Astrocyte (in vitro differentiated cells and primary cell): ENCODE measurements around the gene SMCO2. TPM values are rescaled to one million over a fixed set of nuclear protein-coding genes. Genes with fewer than 3 reads are reported as not detected.

Experiments used
- DNase-seq: peaks from one replicate; pipeline ENCODE4 v3.0.0-alpha.2; 2010; ENCODE audit warnings: low read depth
- FAIRE-seq: peaks from 2 replicates; lab custom pipeline; 2011; peaks lifted over from hg19 to GRCh38; lab: Jason Lieb, UNC
- H2AFZ ChIP-seq: 2 replicates; pipeline ENCODE4 v1.6.0; 2012; ENCODE audit warnings: low read depth, low read length, inconsistent platforms
- H3K27ac ChIP-seq: 2 replicates; pipeline ENCODE4 v1.5.1; 2011; ENCODE audit warnings: low read depth, low read length, inconsistent platforms
- H3K27me3 ChIP-seq: 2 replicates; pipeline ENCODE4 v1.6.0; 2011; ENCODE audit warnings: low read length, inconsistent platforms; ENCODE audit not compliant: insufficient read depth
- H3K36me3 ChIP-seq: 2 replicates; pipeline ENCODE4 v1.5.1; 2011; ENCODE audit warnings: low read length, inconsistent platforms; ENCODE audit not compliant: insufficient read depth
- H3K4me1 ChIP-seq: 2 replicates; pipeline ENCODE4 v1.5.1; 2011; ENCODE audit warnings: low read length, inconsistent platforms; ENCODE audit not compliant: insufficient read depth
- H3K4me2 ChIP-seq: 2 replicates; pipeline ENCODE4 v1.6.0; 2012; ENCODE audit warnings: low read length, inconsistent platforms
- H3K4me3 ChIP-seq: 2 replicates; pipeline ENCODE4 v1.5.1; 2011; ENCODE audit warnings: low read depth, mild to moderate bottlenecking, low read length, inconsistent platforms; ENCODE audit not compliant: insufficient read depth
- H3K79me2 ChIP-seq: 2 replicates; pipeline ENCODE4 v1.6.0; 2012; ENCODE audit warnings: mild to moderate bottlenecking, low read length, inconsistent platforms; ENCODE audit not compliant: insufficient read depth
- H3K9ac ChIP-seq: 2 replicates; pipeline ENCODE4 v1.6.0; 2012; ENCODE audit warnings: mild to moderate bottlenecking, low read length, inconsistent platforms
- H3K9me3 ChIP-seq: 2 replicates; pipeline ENCODE4 v1.5.1; 2012; ENCODE audit warnings: low read depth, mild to moderate bottlenecking, low read length, inconsistent platforms; ENCODE audit not compliant: insufficient read depth
- H4K20me1 ChIP-seq: 2 replicates; pipeline ENCODE4 v1.6.0; 2012; ENCODE audit warnings: low read length, inconsistent platforms; ENCODE audit not compliant: insufficient read depth
- H3K27ac Mint-ChIP-seq: one replicate; pipeline ENCODE4 v1.8.0; 2021; ENCODE audit warnings: mild to moderate bottlenecking, mixed read lengths; ENCODE audit not compliant: unreplicated experiment
- H3K27me3 Mint-ChIP-seq: one replicate; pipeline ENCODE4 v1.8.0; 2021; ENCODE audit warnings: low read depth, mixed read lengths; ENCODE audit not compliant: unreplicated experiment
- H3K36me3 Mint-ChIP-seq: one replicate; pipeline ENCODE4 v1.8.0; 2021; ENCODE audit warnings: low read depth, mixed read lengths; ENCODE audit not compliant: unreplicated experiment
- H3K4me1 Mint-ChIP-seq: one replicate; pipeline ENCODE4 v1.8.0; 2021; ENCODE audit warnings: low read depth, mixed read lengths; ENCODE audit not compliant: unreplicated experiment
- H3K4me3 Mint-ChIP-seq: one replicate; pipeline ENCODE4 v1.8.0; 2021; ENCODE audit warnings: mild to moderate bottlenecking, moderate library complexity, mixed read lengths; ENCODE audit not compliant: unreplicated experiment
- H3K9me3 Mint-ChIP-seq: one replicate; pipeline ENCODE4 v1.8.0; 2021; ENCODE audit warnings: mild to moderate bottlenecking, mixed read lengths; ENCODE audit not compliant: unreplicated experiment
- CTCF ChIP-seq: IDR thresholded peaks from 2 replicates; pipeline ENCODE4 v1.5.1; 2011; ENCODE audit warnings: low read depth, mild to moderate bottlenecking, inconsistent platforms, low read length, moderate library complexity; ENCODE audit not compliant: insufficient read depth
- EZH2 ChIP-seq: IDR thresholded peaks from 2 replicates; pipeline ENCODE4 v1.6.1; 2012; ENCODE audit warnings: mild to moderate bottlenecking, low read length, inconsistent platforms; ENCODE audit not compliant: insufficient read depth
- total RNA-seq: library from RNA; stranded (reverse); gene quantifications from 2 replicates; pipeline ENCODE4 v1.2.1, GENCODE V29; 2021

Gene SMCO2
- total RNA-seq, 1 donor from 2014 or later: 0.32 TPM

- Histone ChIP-seq H3K79me2 (no peaks in the 10 kb centered on the region), H3K4me2 (no peak overlapping the region), H3K27ac (no peak overlapping the region), H3K4me3 (no peak overlapping the region), H3K9ac (no peak overlapping the region), H3K36me3 (no peaks in the 10 kb centered on the region), H4K20me1 (no peaks in the 10 kb centered on the region), H3K27me3 (no peaks in the 10 kb centered on the region), H3K9me3 (no peaks in the 10 kb centered on the region), H3K4me1 (no peaks in the 10 kb centered on the region), H2AFZ (no peak overlapping the region)
- FAIRE-seq (no peak), DNase-seq (no peak)
- TF ChIP-seq EZH2: no peak
- TF ChIP-seq CTCF: no peak
- Mint-ChIP-seq H3K9me3 (no peaks in the 10 kb centered on the region), H3K27ac (no peak overlapping the region), H3K4me1 (no peaks in the 10 kb centered on the region), H3K27me3 (no peaks in the 10 kb centered on the region), H3K4me3 (no peak overlapping the region), H3K36me3 (no peaks in the 10 kb centered on the region)
These were observed 59.2 kb downstream of the SMCO2 start for GRCh38 chr12:27505761-27506160.

GRCh38 chr12:27506645-27507189 lies 60.2 kb downstream of the SMCO2 start:
- Mint-ChIP-seq H3K4me3 (no peak overlapping the region), H3K27me3 (no peaks in the 10 kb centered on the region), H3K36me3 (no peaks in the 10 kb centered on the region), H3K27ac (no peak overlapping the region), H3K4me1 (peaks cover 7% of the 10 kb centered on the region), H3K9me3 (no peaks in the 10 kb centered on the region)
- Histone ChIP-seq H3K4me2 (no peak overlapping the region), H3K36me3 (no peaks in the 10 kb centered on the region), H3K27ac (no peak overlapping the region), H3K4me3 (no peak overlapping the region), H3K9me3 (no peaks in the 10 kb centered on the region), H3K9ac (no peak overlapping the region), H4K20me1 (no peaks in the 10 kb centered on the region), H3K4me1 (peaks cover 4% of the 10 kb centered on the region), H2AFZ (no peak overlapping the region), H3K79me2 (no peaks in the 10 kb centered on the region), H3K27me3 (no peaks in the 10 kb centered on the region)
- DNase-seq: no peak
- FAIRE-seq: no peak
- no peak for TF ChIP-seq CTCF
- TF ChIP-seq EZH2: no peak

- Mint-ChIP-seq H3K36me3 (no peaks in the 10 kb centered on the region), H3K27ac (no peak overlapping the region), H3K4me1 (peaks cover 8% of the 10 kb centered on the region), H3K4me3 (no peak overlapping the region), H3K9me3 (no peaks in the 10 kb centered on the region), H3K27me3 (no peaks in the 10 kb centered on the region)
- FAIRE-seq: no peak
- TF ChIP-seq CTCF (no peak), EZH2 (no peak)
- Histone ChIP-seq H3K9me3 (no peaks in the 10 kb centered on the region), H3K79me2 (no peaks in the 10 kb centered on the region), H3K27me3 (no peaks in the 10 kb centered on the region), H4K20me1 (no peaks in the 10 kb centered on the region), H3K27ac (no peak overlapping the region), H3K36me3 (no peaks in the 10 kb centered on the region), H3K4me1 (peaks cover 6% of the 10 kb centered on the region), H3K4me2 (no peak overlapping the region), H3K4me3 (no peak overlapping the region), H2AFZ (no peak overlapping the region), H3K9ac (no peak overlapping the region)
- DNase-seq: no peak
These were observed 62.3 kb downstream of the SMCO2 start for GRCh38 chr12:27508736-27509431.
